HPDE6-E6E7 (cell line): ENCODE measurements around the gene SETBP1.

Experiments used
- DNase-seq: peaks from one replicate; pipeline ENCODE4 v3.0.0; 2011; ENCODE audit warnings: missing footprints; ENCODE audit errors: extremely low spot score

Gene SETBP1

DNA sequence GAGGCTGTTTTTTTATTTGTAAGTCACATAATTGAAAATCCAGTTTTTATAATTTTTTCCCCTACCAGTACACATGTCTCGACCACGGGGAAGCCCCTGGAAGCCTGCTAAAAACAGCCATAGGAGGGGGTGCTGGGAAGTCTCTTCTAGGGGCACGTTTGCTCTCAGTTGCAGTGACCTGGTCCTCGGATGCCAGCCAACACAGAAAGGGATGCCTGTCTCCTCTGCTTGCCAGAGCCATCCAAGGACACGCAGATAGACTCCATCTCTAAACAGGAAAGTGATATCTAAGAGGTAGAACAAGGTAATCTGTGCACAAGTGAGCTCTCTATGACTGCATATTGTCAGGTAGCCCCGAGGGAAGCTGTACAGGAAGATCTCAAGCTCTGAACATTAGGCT, 255.8 kb downstream of the SETBP1 start:
- no peak for DNase-seq

DNA sequence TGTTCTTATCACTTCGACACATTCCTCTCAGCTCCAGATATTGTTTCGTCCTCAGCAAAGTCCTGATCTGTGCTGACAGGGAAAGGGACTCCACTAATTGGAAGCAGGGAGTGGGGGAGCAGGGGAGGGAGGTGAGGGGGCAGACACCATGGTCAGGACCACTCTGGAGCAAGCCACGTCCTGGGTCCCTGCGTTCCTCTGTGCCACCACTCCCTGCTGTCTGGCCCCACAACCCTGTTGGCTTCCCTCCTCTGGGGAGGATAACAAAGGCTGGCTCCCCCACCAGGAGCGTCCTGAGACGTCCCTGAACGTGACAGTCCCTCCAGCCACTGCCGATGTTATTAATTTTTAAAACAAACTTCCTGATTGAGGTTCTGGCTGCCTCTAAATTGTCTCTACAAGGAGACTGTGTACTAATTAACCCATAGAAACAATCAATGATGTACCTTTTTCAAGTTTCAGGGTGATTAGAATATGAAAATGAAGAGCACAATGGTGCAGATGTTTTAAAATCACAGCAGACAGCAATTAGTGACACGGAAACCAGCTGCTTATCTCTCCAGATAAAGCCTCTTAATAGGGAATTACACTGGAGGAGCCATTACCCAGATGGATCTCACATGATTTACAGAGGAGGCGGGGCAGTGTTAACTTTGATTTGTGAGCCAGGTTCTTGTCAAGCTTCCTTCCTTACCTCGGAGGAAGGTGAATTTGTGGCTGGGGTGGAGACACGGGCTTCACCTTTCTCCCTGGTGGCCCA, 257.5 kb downstream of the SETBP1 start:
- no peak for DNase-seq

DNA sequence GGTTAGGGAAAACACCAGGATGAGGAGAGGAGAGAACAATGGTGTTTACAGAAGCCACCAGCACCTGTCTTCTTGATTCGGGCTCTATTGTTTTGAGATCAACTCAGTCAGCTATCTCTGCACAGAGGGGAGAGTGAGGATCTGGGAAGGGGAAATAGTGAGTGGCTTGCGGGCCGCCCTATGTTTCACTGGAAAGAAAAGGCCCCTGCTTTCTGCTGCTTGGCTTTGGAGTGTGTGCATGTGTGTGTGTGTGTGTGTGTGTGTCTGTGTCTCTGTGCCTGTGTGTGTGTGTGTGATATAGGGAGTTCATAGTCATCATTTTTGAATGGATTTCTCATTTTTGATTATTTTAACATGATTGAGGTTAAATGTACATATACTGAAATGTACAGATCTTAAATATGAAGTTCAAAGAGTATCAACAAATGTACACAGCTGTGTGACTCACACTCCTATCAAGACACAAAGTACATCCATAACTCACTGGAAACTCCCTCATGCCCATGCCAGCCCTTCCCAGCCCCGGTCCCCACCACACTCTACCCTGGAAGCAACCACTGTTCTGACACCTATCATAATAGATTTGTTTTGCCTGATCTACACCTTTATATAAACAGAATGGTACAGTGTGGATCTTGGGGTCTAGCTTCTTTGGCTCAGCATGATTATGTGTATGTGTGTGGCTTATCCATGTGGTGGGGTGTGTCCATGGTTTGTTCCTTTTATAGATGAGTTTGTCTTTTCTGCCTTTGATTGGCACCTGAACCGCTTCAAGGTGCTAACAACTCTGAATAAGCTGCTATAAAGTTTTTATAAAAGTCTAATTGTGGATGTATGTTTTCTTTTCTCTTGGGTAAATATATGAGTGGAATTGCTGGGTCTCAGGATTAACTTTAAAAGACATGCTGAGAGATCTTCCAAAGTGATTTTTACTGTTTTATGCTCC, 258.3 kb downstream of the SETBP1 start:
- DNase-seq, result no peak

DNA sequence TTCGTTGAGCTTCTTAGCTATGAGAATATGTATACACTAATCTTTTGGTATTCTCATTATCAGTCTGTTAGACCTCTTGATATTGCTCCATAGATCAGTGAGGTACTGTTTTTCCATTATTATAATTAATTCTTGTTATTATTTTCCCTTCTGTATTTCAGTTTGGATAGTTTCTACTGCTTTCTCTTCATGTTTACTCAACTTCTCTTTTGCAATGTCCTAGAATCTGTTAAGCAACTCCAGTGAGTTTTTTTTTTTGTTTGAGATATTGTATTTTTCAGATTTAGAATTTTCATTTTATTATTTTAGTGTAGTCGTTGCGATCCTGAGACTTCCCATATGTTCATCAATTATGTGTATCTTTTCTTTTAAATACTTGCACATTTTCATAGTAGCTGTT, 260.8 kb downstream of the SETBP1 start:
- no peak for DNase-seq

DNA sequence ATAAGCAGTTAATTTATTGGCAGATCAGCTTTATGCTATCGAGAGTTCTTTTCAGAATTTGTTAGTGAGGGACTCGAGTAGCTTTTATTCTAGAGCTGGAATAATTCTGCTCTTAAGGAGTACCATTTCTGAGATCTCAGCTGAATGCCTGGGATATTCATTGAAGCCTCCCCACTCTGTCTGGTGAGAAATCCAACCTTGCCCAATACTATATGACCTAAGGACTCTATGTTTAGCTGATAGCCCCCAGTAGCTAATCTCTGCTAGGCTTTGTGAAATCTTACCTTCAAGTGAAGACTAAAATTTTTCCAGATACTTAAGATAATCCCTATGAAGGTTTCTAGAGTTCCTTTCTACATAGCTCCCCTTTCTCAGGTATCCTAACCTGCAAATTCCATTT, 261.4 kb downstream of the SETBP1 start:
- no peak for DNase-seq

DNA sequence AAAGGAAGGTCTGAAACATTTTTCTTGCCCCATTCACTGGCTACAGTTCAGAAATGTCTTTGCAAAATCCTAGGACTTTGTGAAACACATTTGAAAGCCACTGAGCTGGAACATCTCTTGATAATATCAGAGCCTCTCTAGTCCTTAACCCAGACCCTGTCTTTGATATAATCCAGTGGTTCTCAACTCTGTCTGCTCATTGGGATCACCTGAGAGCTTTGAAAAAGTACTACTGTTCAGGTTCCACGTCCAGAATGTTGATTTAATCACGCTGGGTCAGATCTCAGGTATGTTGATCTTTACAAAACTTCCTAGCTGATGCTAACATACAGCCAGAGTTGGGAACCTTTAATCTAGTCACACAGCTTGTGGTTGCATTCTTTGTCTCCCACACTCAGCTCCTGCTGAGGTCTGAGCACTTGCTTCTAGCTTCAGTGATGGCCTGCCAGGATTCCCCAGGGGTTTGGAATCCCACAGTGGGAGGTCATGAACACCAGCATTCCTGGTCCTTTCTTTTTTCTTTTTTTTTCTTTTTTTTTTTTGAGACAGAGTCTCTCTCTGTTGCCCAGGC, 262.7 kb downstream of the SETBP1 start:
- no peak for DNase-seq

DNA sequence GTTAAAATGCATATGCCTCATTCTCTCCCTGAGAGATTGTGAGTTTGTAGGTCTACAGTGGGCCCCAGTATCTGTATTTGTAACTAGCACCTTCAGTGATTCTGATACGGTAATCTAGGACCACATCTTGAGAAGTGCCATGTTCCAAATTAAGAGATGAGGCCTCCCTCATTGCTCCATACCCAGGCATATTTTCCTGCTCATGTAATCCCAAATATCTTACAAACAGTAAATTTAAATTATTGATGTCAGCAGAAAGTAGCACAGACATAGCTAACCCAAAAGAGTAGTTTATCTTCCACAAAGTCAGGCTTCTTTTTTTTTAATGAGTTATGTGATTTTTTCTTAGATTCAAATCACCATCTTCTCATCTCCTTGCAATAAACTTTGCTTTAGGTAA, 263.8 kb downstream of the SETBP1 start:
- no peak for DNase-seq

DNA sequence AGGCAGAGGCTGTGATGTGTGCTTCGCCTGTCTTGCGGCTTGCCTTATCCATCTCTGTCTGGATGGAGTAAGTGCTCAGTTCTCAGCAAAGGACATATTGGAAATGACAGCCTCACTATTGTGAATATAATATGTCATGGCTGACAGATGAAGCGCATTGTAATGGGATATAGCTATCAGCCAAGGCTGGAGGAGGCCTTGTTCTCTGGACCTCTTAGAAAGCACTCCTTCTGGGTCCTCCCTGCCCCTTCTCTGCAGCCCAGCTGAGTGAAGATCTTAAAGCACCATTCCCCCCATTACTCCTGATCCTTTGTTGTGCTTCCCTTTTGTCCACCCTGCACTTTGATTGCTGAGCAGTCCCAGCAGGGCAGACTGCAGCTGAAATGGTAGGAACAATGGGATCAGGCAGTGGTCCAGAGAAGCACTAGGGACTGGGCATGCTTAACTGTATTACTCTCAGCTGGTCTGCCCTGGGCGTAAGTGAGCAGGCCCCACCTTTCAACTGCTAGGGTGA, 265.3 kb downstream of the SETBP1 start:
- no peak for DNase-seq

DNA sequence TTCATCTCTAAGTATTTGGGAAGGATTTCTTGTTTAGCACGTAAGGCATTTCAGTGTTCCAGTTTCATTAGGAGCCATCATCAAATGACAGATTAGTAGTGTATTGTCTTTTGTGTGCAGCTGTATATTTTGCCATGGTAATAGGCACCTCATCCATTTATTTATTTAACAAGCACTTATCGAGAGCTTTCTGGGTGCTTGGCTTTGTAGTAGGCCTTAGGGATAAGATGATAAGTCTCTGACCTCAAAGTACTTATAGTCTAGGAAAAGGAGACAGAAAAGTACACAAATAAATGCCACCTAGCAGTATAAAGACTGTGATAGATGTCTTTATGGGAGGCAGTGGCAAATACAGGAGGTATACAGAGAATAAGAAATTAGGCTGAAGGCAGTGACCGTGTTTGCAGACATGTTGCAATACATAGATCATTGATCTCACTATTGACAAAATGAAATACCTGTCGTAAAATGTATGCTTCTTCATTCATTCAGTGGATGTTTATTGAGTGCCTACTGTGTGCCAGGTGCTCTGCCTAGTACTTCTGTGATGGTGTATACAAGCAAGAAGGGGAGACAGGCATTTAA, 265.9 kb downstream of the SETBP1 start:
- no peak for DNase-seq

DNA sequence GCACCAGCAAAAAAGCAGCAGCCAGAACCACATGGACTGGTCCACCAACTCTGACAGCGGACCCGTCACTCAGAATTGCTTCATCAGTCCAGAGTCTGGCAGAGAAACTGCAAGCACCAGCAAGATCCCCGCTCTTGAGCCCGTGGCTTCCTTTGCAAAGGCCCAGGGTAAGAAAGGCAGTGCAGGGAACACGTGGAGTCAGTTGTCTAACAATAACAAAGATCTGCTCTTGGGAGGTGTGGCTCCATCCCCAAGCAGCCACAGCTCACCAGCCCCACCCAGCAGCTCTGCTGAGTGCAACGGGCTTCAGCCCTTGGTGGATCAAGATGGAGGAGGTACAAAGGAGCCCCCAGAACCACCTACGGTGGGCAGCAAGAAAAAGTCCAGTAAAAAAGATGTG, 269.3 kb downstream of the SETBP1 start:
- DNase-seq, result no peak

DNA sequence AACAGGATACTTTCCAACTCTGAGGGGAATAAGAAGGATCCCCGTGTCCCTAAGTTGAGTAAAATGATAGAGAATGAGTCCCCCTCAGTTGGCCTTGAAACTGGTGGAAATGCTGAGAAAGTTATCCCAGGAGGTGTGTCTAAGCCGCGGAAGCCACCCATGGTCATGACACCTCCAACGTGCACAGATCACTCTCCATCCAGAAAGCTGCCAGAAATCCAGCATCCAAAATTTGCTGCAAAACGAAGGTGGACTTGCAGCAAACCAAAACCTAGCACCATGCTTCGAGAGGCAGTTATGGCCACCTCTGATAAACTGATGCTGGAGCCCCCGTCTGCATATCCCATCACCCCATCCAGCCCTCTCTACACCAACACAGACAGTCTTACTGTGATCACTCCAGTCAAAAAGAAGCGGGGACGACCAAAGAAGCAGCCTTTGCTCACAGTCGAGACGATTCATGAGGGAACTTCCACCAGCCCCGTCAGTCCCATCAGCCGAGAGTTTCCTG, 270.1 kb downstream of the SETBP1 start:
- DNase-seq, result no peak

DNA sequence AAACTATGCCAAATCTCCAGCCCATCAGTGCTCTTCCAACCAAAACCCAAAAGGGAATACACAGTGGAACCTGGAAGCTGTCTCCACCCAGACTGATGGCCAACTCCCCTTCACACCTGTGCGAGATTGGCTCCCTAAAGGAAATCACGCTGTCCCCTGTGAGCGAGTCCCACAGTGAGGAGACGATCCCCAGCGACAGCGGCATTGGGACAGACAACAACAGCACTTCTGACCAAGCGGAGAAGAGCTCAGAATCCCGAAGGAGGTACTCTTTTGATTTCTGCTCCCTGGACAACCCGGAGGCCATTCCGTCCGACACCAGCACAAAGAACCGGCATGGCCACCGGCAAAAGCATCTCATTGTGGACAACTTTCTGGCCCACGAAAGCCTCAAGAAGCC, 271.1 kb downstream of the SETBP1 start:
- DNase-seq, result no peak

DNA sequence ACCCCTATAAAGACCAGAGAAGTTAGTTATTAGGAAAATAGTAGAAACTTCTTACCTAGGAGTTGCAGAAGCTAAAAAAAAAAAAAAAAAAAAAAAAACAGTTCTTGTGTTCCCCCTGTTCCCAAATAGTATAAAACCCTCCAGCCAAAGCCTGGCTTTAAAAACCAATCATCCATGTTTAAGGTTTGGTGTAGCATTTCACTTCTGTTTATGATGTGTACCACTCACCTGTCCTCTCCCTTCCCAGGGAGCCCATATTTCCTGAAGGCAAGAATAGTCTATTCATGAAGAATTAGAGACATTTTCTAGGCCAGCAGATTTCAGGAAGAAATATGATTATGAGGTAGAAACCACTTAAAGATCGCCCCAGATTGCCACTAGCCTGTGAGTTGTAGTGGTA, 273.6 kb downstream of the SETBP1 start:
- DNase-seq, result no peak

DNA sequence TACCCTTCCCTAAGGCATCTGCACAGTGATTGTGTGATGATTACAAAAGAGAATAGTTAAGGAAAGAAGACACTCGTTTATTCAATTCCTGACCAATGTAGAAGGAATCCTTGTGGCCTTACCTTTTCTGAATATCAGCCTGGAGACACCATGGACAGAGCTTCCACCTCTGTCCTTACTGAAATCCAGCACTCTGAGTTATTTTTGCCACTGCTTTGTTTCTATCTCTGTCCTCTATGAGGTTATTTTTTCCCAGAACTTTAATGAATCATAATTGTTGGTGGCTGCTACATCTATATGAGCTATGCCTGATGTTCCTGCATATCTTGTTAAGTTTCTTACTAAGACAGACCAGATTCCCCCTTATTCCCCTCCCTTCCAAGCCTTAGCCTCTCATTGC, 275.1 kb downstream of the SETBP1 start:
- DNase-seq, result no peak

DNA sequence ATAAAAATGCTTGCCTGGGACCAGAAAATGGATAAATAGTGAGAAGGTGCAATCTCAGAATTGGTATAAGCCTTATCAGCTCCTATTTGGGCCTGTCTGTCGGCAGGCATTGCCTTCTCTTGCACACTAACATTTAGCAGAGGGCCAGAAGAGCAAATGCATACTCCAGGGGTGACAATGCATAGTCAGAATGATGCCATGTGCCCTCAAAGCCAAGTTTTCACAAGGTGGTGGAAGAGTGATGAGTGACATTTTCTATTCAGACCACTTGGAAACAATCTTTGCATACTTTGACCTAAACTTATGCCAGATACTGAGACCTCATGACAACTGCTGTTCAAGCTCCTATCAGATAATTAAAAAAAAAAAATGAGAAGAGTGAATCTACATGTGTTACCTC, 276.3 kb downstream of the SETBP1 start:
- no peak for DNase-seq

DNA sequence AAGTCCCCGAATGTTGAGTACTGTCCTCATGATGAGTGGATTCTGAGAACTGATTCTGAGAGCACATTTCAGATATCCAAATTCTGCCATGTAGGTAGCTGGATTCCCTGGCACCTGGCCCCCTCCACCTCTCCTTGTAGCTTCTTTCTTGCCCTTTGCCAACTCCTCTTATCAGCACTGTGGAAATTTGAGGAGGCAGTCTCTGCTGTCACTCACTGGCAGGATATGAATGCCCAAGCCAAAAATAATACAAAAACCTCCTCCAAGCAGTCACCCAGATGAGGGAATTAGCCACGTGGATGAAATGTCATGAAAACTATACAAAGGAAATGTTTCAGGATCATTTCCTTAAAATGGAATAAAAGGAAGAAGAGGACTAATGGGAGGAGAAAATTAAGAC, 276.8 kb downstream of the SETBP1 start:
- no peak for DNase-seq

DNA sequence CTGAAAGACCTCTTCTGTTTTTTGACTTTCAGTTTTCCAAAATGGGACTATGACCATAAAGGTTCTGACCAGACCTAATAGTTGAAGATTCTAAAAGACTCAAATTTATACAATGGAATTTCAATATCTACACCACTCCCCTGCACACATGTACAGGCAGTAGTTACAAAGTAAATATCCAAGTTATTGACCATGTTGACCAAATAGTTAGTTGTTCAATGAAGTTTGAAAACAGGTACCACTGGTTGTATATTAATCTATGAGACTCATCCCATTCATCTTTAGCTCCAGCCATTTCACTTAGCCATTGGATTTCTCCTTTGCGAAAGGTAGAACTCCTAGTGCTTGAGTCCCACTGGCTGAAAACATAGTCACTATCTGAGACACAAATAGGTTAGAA, 277.4 kb downstream of the SETBP1 start:
- DNase-seq, result no peak

DNA sequence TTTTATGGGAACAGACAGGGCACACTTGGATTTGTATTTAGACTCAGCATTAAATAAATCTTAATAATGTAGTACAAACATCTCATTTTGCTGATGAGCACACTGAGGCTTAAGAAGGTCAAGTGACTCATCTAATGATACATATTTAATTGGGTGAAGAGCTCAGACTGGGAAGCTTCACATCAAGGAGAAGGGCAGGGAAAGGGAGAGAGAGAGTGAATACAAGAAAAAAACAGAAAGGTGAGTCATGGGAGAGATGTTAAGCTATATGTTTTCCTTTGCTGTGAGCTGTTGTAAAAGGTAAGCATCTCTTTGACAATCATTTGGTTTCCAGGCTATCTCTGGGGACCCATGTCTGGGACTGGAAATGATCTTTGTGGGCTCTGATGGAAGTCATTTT, 277.8 kb downstream of the SETBP1 start:
- DNase-seq, result no peak

DNA sequence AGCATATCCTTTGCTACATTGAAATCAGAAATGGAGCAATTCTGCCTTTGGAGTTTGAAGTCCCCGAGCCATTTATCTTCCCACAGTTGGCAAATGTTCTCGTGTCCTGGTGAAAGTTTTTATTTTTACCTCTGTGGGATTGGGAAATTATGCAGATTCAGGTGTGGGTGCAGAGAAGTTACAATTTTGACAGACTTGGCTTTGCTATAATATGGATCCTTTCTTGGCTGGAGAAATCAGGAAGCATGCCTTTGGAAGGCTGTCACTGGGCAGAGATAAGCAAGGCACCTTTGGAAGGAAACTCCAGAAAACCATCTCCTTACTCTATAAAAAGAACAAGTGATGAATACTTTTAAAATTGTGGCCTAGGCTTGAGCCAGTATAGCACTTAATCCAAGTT, 278.3 kb downstream of the SETBP1 start:
- no peak for DNase-seq

DNA sequence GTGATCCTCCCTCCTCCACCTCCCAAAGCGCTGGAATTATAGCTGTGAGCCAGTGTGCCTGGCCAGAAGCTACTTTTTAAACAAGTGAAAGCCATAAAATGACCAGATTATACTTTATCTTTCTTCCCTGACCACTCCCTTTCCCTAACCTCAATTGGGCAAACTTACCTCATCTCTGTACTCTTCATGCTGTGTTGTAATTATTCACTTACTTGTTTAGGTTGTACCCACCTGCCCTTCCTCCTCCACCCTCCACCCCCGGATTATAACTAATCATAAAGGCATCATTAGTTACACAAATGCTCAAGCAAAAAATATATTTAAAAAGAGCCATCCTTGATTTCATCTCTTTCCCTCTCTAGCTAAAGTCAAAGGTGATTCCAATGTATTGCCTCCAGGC, 279.9 kb downstream of the SETBP1 start:
- DNase-seq, result no peak

DNA sequence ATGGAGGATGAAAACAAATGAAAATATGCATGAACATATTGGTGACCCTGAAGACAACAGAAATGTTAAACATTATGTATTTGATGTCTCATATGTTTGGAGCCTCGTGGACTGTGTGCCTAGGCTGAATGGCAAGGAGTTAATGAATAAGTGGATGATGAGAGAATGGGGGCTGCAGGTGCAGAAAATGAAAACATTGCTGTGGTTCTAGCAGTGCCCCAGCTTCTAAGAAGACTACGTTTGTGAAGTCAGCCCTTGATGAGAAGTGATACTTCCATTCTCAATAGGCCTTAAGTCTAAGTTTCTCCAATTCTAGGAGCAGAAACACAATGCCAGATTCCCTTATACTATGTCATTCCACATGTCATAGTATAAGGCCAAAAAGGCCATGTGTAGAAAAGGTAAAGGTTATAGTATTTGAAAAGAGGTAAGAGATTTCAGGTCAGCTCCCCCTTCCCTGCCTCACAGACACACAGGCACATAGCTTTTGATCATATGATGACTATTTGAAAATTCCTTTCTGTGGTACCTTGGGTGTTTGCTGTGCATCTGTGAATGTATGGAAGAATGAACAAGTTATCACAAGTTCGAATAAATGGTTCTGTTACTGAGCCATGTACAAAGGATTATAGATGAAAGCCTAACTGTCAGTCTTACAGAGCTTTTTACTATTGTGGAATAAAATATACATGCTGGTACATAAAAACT, 280.8 kb downstream of the SETBP1 start:
- no peak for DNase-seq
